Stimulated activated effector memory CD8-positive, alpha-beta T cell treated with anti-CD3 and anti-CD28 coated beads, Interleukin-12 subunit alpha, Interleukin-12 subunit beta, amount 100 ng/mL, for 72 hours (primary cell): ENCODE results near the gene AHDC1.
"Not testable (repeated sequence)": the region's sequence is repeated elsewhere in the genome, so short reads cannot be mapped to it uniquely, and the experiment has no call there.

Experiments
- ATAC-seq: fragments of 150-1000 bp; cut with Tn5 transposase; 2 replicates; pipeline ENCODE4 v1.10.0; 2021
- DNase-seq, 2 donors: peaks; one replicate each; pipeline ENCODE4 v3.0.0; 2021 to 2022; ENCODE audit warnings: low spot score in 2 of 2
- H3K27ac Mint-ChIP-seq: one replicate; pipeline ENCODE4 v1.8.0; 2022; ENCODE audit warnings: mild to moderate bottlenecking, mixed read lengths
- H3K36me3 Mint-ChIP-seq: one replicate; pipeline ENCODE4 v1.8.0; 2022; ENCODE audit warnings: mild to moderate bottlenecking, mixed read lengths
- H3K4me1 Mint-ChIP-seq: one replicate; pipeline ENCODE4 v1.8.0; 2022; ENCODE audit warnings: mixed read lengths
- H3K4me3 Mint-ChIP-seq: one replicate; pipeline ENCODE4 v1.8.0; 2022; ENCODE audit warnings: mild to moderate bottlenecking, mixed read lengths
- H3K9me3 Mint-ChIP-seq: one replicate; pipeline ENCODE4 v1.8.0; 2022; ENCODE audit warnings: mixed read lengths

Gene AHDC1, protein sequence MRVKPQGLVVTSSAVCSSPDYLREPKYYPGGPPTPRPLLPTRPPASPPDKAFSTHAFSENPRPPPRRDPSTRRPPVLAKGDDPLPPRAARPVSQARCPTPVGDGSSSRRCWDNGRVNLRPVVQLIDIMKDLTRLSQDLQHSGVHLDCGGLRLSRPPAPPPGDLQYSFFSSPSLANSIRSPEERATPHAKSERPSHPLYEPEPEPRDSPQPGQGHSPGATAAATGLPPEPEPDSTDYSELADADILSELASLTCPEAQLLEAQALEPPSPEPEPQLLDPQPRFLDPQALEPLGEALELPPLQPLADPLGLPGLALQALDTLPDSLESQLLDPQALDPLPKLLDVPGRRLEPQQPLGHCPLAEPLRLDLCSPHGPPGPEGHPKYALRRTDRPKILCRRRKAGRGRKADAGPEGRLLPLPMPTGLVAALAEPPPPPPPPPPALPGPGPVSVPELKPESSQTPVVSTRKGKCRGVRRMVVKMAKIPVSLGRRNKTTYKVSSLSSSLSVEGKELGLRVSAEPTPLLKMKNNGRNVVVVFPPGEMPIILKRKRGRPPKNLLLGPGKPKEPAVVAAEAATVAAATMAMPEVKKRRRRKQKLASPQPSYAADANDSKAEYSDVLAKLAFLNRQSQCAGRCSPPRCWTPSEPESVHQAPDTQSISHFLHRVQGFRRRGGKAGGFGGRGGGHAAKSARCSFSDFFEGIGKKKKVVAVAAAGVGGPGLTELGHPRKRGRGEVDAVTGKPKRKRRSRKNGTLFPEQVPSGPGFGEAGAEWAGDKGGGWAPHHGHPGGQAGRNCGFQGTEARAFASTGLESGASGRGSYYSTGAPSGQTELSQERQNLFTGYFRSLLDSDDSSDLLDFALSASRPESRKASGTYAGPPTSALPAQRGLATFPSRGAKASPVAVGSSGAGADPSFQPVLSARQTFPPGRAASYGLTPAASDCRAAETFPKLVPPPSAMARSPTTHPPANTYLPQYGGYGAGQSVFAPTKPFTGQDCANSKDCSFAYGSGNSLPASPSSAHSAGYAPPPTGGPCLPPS (N-terminal part only)

DNA sequence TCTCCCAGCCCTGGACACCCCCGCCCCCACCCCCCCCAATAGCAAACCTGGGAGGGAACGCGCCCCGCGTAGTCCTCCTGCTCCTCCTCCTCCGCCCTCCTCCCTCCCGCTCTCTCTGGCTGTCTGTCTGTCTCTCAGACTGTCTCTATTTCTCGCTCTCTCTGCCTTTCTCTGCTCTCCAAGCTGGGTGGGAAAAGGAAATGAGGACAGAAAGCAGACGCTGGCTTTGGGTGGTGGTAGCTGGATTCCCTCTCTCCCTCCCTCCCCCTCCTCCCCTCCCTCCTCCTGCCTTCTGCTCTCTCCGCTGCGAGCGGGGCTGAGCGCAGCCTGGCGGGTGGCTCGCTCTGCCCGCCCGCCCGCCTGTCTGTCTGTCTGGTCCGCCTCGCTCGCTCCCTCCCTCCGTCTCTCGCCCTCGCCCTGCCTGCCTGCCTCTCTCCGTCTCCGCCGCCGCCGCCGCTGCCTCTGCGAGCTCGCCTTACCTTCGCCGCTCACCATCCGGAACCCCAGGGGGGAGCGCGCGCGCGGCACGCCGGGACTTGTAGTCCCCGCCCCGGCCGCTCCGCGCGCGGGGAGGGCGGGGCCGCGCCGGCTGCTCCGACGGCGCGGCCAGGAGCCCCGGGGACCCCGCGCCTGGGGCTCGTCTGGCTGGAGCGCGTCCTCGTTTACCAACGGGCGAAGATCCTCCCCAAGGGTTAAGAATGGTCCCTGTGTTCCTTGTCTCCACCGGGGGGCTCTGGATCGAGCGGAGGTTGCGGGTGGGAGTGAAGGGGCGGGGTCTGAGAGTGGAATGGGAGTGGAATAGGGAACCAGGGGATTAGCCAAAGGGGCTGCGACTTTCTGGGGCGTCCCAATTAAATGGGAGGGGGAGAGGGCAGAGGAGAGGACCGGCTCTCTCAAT lies at the start of gene AHDC1:
Gene AHDC1, minus strand, starts transcription at position 464 of the 898 bp plus-strand sequence. CDS start 52,029 bp downstream, outside the sequence.
- Mint-ChIP-seq H3K9me3 (no peaks in the 10 kb centered on the region), H3K4me1 (peaks cover 57% of the 10 kb centered on the region), H3K4me3 (no peak within 1 kb of the TSS), H3K27ac (peak within 1 kb of the TSS; percentile 67), H3K36me3 (peaks cover 13% of the 10 kb centered on the region)
- peak; percentile 84 to 91 for DNase-seq
- peak; percentile 88 for ATAC-seq

DNA sequence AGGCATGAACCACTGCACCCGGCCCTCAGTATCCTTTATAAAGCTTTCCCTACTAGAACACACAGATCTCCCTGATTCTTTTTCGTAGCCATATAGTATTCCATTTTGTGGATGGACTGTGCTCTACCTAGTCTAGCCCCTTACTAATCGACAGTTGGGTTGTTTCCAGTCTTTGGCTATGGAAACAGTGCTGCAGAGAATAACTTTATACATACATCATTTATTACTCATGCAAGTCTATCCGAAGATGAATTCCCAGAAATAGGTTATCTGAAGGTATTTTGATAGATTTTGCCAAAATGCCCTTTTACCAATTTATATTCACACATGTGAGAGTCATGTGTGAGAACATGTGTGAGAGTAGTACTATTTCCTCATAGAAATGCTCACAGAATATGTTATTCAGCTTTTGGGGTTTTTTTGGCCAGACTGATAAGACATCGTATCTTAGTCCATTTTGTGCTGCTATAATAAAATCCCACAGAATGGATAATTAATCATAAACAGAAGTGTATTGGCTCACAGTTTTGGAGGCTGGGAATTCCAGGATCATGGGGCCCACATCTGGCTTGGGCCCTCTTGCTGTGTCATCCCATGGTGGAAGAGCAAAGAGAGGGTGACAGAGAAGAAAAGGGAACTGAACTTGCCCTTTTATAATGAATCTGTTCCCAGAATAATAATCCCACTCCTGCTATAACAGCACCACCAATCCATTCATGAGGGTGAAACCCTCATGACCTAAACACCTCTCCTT lies 48.3 kb upstream of the AHDC1 start:
- no peak overlapping the region for H3K4me3 Mint-ChIP-seq
- H3K9me3 Mint-ChIP-seq: no peaks in the 10 kb centered on the region
- DNase-seq (no peak), ATAC-seq (no peak)
- H3K4me1 Mint-ChIP-seq: peaks cover 24% of the 10 kb centered on the region
- peak overlapping the region; percentile 13 for H3K27ac Mint-ChIP-seq
- peaks cover 5% of the 10 kb centered on the region for H3K36me3 Mint-ChIP-seq

DNA sequence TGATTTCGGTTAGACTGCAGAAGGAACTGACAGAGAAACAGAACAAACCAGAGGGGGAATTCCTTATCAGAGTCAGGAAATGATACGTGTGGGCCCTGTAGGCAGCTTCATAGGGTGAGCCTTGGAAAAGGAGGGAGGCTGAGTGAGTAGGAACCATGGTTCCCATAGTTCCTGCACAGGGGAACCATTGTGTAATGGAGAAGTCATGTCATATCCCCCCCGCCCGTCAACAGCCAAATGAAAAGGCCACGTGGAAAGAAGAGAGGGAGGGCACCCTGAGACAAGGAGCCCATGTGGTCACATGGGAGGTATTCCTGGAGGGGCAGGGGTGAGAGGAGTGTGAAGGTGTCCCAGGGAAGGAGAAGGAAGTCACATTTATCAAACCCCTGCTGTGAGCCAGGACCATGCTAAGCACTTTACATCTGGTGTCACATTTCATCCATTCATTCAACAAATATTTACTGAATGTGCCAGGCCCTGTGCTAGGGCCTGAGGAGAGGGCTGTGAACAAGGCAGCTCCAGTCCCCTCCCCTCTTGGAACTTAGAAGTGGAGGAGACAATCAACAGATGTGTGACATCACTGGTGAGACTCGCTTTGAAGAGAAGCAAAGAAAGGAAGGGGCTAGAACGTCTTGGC lies 46.7 kb upstream of the AHDC1 start:
- no peak overlapping the region for H3K4me3 Mint-ChIP-seq
- H3K9me3 Mint-ChIP-seq: no peaks in the 10 kb centered on the region
- ATAC-seq (no peak), DNase-seq (no peak)
- no peaks in the 10 kb centered on the region for H3K36me3 Mint-ChIP-seq
- H3K27ac Mint-ChIP-seq: peak overlapping the region; percentile 53
- H3K4me1 Mint-ChIP-seq: peaks cover 23% of the 10 kb centered on the region

DNA sequence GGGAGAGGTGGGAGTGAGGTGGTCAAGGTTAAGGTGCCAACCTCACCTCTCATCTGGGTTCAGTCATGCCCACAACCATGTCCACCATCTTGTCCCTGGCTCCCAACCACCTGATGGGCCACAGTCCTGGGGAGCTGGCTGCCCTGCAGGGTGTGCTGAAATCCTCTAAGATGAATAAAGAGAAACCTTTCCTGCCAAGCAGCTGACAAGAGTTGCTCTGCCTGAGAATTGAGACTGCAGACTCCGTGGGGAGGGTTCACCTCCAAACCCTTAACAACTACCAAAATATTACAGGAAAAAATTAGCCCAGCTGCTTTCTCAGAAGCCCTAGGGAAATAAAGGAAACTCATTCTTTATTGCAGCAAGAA lies 46.2 kb upstream of the AHDC1 start:
- no peaks in the 10 kb centered on the region for H3K9me3 Mint-ChIP-seq
- H3K36me3 Mint-ChIP-seq: no peaks in the 10 kb centered on the region
- no peak for ATAC-seq
- H3K4me3 Mint-ChIP-seq: no peak overlapping the region
- H3K4me1 Mint-ChIP-seq: peaks cover 18% of the 10 kb centered on the region
- peak overlapping the region; percentile 53 for H3K27ac Mint-ChIP-seq
- DNase-seq: no peak

DNA sequence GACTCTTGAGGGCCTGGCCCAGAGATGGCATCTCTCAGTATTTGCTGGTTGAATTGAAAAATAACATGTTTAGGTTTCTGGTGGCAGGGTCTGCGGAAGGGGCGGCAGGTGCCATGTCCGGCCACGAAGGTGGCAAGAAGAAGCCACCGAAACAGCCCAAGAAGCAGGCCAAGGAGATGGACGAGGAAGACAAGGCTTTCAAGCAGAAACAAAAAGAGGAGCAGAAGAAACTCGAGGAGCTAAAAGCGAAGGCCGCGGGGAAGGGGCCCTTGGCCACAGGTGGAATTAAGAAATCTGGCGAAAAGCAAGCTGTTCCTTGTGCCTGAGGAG lies 45.3 kb upstream of the AHDC1 start:
- Mint-ChIP-seq H3K4me3 (no peak overlapping the region), H3K36me3 (no peaks in the 10 kb centered on the region), H3K27ac (no peak overlapping the region), H3K9me3 (no peaks in the 10 kb centered on the region), H3K4me1 (peaks cover 16% of the 10 kb centered on the region)
- no peak for DNase-seq
- no peak for ATAC-seq

DNA sequence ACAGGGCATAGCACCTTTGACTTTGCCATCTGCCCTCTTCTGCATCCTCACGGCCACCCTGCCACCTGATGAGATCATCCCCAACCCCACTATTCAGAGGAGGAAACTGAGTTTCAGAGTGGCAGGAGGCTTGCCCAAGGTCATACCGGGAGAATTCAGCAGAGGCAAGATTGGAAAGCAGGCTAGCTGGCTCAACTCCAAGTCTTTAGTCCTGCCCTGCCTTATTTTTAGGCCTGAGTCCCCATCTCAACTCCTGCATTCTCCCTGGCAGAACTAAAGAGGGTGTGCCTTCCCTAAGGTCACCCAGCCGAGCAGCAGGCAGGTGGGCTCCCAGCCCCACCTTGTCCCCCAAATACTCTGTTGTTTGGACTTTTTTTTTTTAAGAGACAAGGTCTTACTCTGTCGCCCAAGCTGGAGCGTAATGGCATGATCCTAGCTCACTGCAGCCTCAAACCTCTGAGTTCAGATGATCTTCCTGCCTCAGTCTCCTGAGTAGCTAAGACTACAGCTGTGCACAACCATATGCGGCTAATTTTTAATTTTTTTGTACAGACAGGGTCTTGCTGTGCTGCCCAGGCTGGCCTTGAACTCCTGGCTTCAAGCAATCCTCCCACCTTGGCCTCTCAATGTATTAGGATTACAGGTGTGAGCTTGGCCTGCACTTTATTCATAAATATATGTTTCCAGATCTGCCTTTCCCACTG lies 44.8 kb upstream of the AHDC1 start:
- Mint-ChIP-seq H3K36me3 (no peaks in the 10 kb centered on the region), H3K4me1 (peaks cover 21% of the 10 kb centered on the region), H3K27ac (no peak overlapping the region), H3K9me3 (no peaks in the 10 kb centered on the region), H3K4me3 (no peak overlapping the region)
- no peak for DNase-seq
- no peak for ATAC-seq

DNA sequence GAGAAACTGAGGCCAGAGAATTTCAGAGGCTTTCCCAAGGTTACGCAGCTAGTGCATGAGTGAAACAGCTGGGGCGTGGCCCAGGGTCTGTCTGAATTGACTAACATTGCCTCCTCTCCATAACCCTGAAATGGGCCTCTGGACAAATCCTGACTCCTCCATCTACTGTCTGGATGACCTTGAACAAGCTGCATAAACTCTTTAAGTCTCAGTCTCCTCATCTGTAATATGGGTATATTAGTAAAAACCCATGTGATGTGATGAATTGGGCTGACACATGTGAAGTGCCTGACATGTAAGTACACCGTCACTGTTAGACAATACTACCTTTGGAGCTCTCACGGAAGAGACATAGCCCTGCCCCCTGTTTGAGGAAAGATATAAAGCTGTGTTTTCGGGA lies 43.4 kb upstream of the AHDC1 start:
- no peak for ATAC-seq
- Mint-ChIP-seq H3K4me3 (no peak overlapping the region), H3K27ac (no peak overlapping the region)

DNA sequence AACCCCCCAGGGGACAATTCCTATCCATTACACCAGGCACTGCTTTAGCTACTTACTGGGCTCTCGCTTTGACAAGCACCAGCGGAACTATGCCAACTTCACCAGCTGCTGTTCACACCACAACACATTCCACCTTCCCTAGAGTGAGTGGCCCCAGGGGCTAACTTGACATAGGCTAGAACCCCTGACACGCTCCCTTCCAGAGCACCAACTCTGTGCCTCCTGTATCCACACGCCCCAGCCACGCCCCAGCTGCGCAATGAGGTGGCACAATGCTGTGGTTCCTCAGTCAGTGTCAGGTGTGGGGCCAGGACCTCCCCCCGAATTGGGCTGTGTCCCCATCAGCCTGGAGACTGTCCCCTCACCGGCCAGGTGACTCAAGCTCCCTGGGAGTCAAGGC lies 42.7 kb upstream of the AHDC1 start:
- DNase-seq (no peak), ATAC-seq (no peak)
- Mint-ChIP-seq H3K27ac (no peak overlapping the region), H3K4me3 (no peak overlapping the region), H3K9me3 (no peaks in the 10 kb centered on the region), H3K36me3 (no peaks in the 10 kb centered on the region), H3K4me1 (peaks cover 27% of the 10 kb centered on the region)

More for the DNA sequence above, 43.4 kb upstream of the AHDC1 start:
- H3K36me3 Mint-ChIP-seq: no peaks in the 10 kb centered on the region
- peaks cover 27% of the 10 kb centered on the region for H3K4me1 Mint-ChIP-seq
- no peak for DNase-seq
- H3K9me3 Mint-ChIP-seq: no peaks in the 10 kb centered on the region

DNA sequence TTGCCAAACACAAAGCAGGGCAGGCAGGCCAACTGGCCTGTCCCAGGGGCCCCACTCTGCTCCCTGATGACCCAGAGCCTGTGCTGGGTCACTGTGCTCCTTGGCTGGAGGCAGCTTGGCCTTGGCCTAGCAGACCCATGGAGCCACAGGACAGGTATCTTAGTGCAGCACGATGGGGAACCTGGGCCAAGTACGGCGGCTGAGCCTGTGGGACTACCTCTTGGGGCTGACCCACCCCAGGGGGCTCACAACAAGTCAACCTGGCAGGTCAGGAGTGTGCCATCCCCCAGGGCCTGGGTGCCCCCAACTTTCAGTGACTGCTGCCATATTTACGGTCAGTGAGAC lies 41.1 kb upstream of the AHDC1 start:
- DNase-seq (no peak), ATAC-seq (no peak)
- Mint-ChIP-seq H3K4me3 (no peak overlapping the region), H3K4me1 (peaks cover 15% of the 10 kb centered on the region), H3K9me3 (no peaks in the 10 kb centered on the region), H3K36me3 (no peaks in the 10 kb centered on the region), H3K27ac (peak overlapping the region; percentile 41)

DNA sequence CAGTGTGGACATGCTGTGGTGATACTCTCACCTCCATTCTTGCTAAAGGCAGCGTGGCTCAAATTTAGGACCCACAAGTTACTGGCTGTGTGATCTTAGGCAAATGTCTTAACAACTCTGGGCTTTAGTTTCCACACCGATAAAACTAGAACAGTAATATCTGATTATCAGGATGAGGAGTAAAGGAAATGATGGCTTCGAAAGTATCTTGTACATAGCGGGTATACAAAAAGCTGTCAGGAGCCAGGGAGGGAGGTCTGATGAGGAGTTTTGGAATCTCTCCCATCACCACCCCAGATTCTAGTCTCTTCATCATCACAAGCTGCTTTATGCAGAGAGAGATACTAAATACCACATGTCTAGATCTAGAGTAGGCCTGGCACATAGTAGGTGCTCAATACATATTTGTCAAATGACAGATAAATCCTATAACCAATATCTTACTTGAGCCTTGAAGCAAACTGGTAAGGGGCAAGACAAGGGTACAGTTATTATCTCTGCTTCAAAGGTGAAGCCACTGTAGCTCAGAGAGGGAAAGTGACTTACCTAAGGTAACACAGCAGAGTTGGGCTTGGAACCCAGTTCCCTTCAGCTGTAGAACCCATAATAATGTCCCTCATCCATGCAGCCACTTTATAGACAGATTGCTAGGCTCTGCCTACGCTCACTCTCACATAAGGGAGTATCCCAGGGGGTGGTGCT lies 40.6 kb upstream of the AHDC1 start:
- H3K4me1 Mint-ChIP-seq: peaks cover 12% of the 10 kb centered on the region
- H3K27ac Mint-ChIP-seq: peak overlapping the region; percentile 80
- H3K36me3 Mint-ChIP-seq: no peaks in the 10 kb centered on the region
- DNase-seq (no peak), ATAC-seq (no peak)
- H3K4me3 Mint-ChIP-seq: no peak overlapping the region
- H3K9me3 Mint-ChIP-seq: no peaks in the 10 kb centered on the region

DNA sequence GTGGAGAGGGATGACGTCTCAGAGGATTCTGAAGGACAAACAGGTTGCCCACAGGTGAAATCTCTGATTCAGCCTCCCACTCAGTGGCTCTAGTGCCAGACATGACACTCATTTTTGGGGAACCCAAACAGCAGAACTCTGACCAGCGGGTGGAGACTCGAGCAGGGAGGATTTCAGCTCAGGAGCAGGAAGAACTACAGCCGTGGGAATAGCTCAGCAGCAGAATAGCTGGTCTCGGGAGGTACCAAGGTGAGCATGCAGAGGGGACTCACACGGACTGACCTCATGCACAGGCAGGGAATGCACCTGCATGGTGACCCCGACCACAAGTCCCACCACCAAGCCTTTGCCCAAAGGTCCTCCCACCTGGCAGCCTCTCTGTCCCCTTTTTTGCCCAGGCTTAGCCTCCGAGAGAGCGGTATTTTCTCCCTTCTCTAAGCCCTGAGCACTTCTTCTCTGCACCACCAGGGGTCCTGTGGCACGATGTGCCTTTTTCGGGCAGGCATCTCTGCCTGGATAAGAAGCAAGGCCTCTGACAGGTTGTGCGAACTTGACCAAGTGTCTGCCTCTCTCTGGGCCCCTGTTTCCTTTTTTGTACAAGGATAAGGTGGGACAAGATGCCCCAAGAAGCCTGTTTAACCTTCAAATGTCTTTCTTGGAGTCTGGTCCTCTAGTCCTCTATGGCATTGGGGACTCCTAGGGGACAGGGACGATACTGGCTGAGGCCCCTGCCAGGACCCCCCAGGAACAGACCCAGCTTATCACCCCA lies 39.8 kb upstream of the AHDC1 start:
- no peak overlapping the region for H3K4me3 Mint-ChIP-seq
- peak overlapping the region; percentile 80 for H3K27ac Mint-ChIP-seq
- ATAC-seq: peak; percentile 94
- H3K36me3 Mint-ChIP-seq: no peaks in the 10 kb centered on the region
- no peaks in the 10 kb centered on the region for H3K9me3 Mint-ChIP-seq
- H3K4me1 Mint-ChIP-seq: peaks cover 12% of the 10 kb centered on the region
- peak; percentile 58 to 80 for DNase-seq

DNA sequence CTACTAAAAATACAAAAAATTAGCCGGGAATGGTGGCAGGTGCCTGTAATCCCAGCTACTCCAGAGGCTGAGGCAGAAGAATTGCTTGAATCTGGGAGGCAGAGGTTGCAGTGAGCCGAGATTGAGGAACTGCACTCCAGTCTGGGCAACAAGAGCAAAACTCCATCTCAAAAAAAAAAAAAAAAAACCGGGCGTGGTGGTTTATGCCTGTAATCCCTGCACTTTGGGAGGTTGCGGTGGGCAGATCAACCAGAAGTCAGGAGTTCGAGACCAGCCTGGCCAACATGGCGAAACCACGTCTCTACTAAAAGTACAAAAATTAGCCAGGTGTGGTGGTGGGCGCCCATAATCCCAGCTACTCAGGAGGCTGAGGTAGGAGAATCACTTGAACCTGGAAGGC lies 36.6 kb upstream of the AHDC1 start:
- not testable (repeated sequence) for H3K4me3 Mint-ChIP-seq, DNase-seq, H3K9me3 Mint-ChIP-seq, H3K36me3 Mint-ChIP-seq, H3K27ac Mint-ChIP-seq, ATAC-seq
- H3K4me1 Mint-ChIP-seq: peaks cover 34% of the 10 kb centered on the region
